Upper lobe of left lung (tissue), 6 donors: Measurements from ENCODE around the gene KCNH1. TPM values are rescaled to one million over a fixed set of nuclear protein-coding genes. Genes with fewer than 3 reads are reported as not detected.

Experiments
- ATAC-seq, 2 donors: fragments of 200-7000 bp; cut with Tn5 transposase; one replicate each; pipeline ENCODE4 v1.9.1; 2022; ENCODE audit warnings: mild to moderate bottlenecking in 2 of 2, moderate library complexity in 2 of 2; ENCODE audit not compliant: low FRiP score in 2 of 2
- DNase-seq, 2 donors: peaks; one replicate each; pipeline ENCODE4 v3.0.0-alpha.2; 2019 to 2020
- H3K27ac ChIP-seq, 4 donors: fragments of 200-600 bp; sonication (generic); one replicate each; pipeline ENCODE4 v1.5.1; 2016 to 2019
- H3K27me3 ChIP-seq, 4 donors: fragments of 200-600 bp; sonication (generic); one replicate each; pipeline ENCODE4 v1.5.1; 2017 to 2019
- H3K36me3 ChIP-seq, 4 donors: fragments of 200-600 bp; sonication (generic); one replicate each; pipeline ENCODE4 v1.5.1; 2016 to 2019
- H3K4me1 ChIP-seq, 4 donors: fragments of 200-600 bp; sonication (generic); one replicate each; pipeline ENCODE4 v1.5.1; 2018 to 2019
- H3K4me3 ChIP-seq, 4 donors: fragments of 200-600 bp; sonication (generic); one replicate each; pipeline ENCODE4 v1.5.1; 2017 to 2019; ENCODE audit warnings: mild to moderate bottlenecking in 2 of 4, moderate library complexity in 1 of 4
- H3K9me3 ChIP-seq, 4 donors: fragments of 200-600 bp; sonication (generic); one replicate each; pipeline ENCODE4 v1.5.1; 2018 to 2019
- CTCF ChIP-seq, 6 experiments: fragments of 450-650 bp in 4 of 6; fragments of 200-600 bp in 2 of 6; sonication (generic) in 2 of 6; IDR thresholded peaks; one replicate each; pipeline ENCODE4 v1.5.1; 2016 to 2019; ENCODE audit warnings: antibody characterized with exemption in 6 of 6
- EP300 ChIP-seq, 4 donors: sonication (generic); formaldehyde crosslinking; IDR thresholded peaks; one replicate each; pipeline ENCODE4 v1.5.1; 2017; ENCODE audit warnings: antibody characterized with exemption in 4 of 4, control low read depth in 2 of 4
- POLR2A ChIP-seq, 4 donors: fragments of 450-650 bp; IDR thresholded peaks; one replicate each; pipeline ENCODE4 v1.5.1; 2016 to 2017; ENCODE audit warnings: antibody characterized with exemption in 4 of 4, mild to moderate bottlenecking in 2 of 4
- POLR2AphosphoS5 ChIP-seq, 2 donors: sonication (generic); formaldehyde crosslinking; IDR thresholded peaks; one replicate each; pipeline ENCODE4 v1.5.1; 2017; ENCODE audit warnings: antibody characterized with exemption in 2 of 2
- WGBS, 2 donors: methylation state at CpG; one replicate each; pipeline ENCODE4 v1.1.5; 2017 to 2018; 5-methylcytosine and 5-hydroxymethylcytosine counted together
- total RNA-seq, 6 donors: library from RNA; depleted of rRNA in 4 of 6; stranded (reverse); fragments of >200 nt in 4 of 6; gene quantifications; one replicate each; pipeline versions ENCODE4 v1.1.0 to v1.2.1, GENCODE V29; 2016 to 2021
- donor health status: DM: no; HTN: no; CAD: no; lungs with moderate emphysema.
- donor health status: DM: no; HTN: yes; CAD: no; lungs with severe emphysema.

The KCNH1 gene
- total RNA-seq, 6 donors from 2014 or later: 0.09 TPM; not detected in 5

GRCh38 chr1:210688512-210689234 lies 445.3 kb downstream of the KCNH1 start:
- H3K4me3 ChIP-seq: no peak overlapping the region
- 83 to 100% methylated on average over 1 of the region's 1 CpG for WGBS, 2 donors
- peak in 1 of 2 donors; percentile 23 for ATAC-seq

DNA sequence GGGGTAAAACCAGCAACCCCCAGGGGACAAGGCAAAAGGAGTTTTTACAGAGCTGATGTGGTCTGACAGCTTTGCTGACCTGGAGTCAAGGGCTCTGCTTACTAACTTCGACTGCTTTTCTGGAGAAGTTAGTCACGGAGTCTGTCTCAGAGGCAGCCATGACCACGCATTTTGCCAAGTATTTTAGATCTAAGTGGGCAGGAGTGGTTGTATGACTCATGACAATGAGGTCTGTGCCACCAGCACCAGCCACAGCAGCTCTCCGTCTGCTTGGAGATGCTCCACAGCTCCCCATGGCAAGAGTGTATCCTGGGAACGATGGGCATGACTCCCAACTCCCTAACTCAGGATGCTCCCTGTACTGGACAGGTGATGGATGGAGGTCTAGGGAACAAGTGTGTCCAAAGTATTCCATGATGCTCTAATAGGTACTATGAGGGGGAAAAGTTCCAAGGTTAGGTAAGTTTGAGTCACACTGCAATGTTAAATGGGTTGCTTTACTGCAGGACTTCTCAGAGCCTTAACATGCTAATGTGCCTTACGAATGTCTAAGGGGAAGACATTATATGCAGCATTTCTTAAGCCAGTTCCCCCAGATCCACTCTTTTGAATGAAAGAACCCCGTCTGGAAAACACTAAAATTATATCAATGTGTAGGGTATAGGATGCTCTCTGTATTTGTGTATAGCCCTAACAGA lies 446.2 kb downstream of the KCNH1 start:
- WGBS, 2 donors: 84 to 87% methylated on average over 4 to 7 of the region's 7 CpGs
- no peaks in the 10 kb centered on the region for H3K36me3 ChIP-seq
- peak in 1 of 2 donors; percentile 1 for ATAC-seq
- H3K9me3 ChIP-seq: no peaks in the 10 kb centered on the region
- TF ChIP-seq POLR2AphosphoS5 (IDR thresholded peaks at IDR 0.05) (no peak), POLR2A (IDR thresholded peaks at IDR 0.05) (no peak), CTCF (IDR thresholded peaks at IDR 0.05) (no peak), EP300 (IDR thresholded peaks at IDR 0.05) (no peak)
- H3K27ac ChIP-seq: no peak overlapping the region
- no peaks in the 10 kb centered on the region for H3K4me1 ChIP-seq
- H3K27me3 ChIP-seq: no peaks in the 10 kb centered on the region
- no peak overlapping the region for H3K4me3 ChIP-seq
- DNase-seq: no peak

More at GRCh38 chr1:210688512-210689234, 445.3 kb downstream of the KCNH1 start:
- H3K9me3 ChIP-seq: no peaks in the 10 kb centered on the region
- H3K27ac ChIP-seq: no peak overlapping the region
- no peak for TF ChIP-seq POLR2A (IDR thresholded peaks at IDR 0.05)
- TF ChIP-seq POLR2AphosphoS5 (IDR thresholded peaks at IDR 0.05): no peak
- no peak for TF ChIP-seq CTCF (IDR thresholded peaks at IDR 0.05)
- no peak for TF ChIP-seq EP300 (IDR thresholded peaks at IDR 0.05)
- DNase-seq: no peak
- no peaks in the 10 kb centered on the region for H3K4me1 ChIP-seq
- no peaks in the 10 kb centered on the region for H3K27me3 ChIP-seq
- no peaks in the 10 kb centered on the region for H3K36me3 ChIP-seq

DNA sequence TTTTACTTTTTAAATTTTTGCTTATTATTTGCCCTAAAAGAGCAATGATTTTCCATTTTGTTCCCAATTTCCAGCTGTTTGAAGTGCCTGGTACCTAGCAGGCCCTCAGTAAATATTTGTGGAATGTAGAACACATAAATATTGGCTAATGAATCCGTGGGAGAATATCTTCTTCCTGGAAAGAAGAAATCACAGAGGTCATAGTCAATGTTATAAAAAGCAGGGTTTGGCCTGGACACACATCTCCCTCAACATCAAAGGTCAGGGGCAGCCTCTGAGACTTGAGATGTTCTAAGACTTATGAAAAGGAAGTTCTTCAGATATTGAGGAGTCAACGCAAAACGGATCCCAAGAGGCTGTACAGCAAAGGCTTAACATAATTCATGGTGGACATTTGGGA lies 447.1 kb downstream of the KCNH1 start:
- WGBS, 2 donors: 43 to 45% methylated on average over 3 of the region's 3 CpGs

GRCh38 chr1:210685295-210685650 lies 448.7 kb downstream of the KCNH1 start:
- H3K4me3 ChIP-seq: no peak overlapping the region
- H3K27me3 ChIP-seq: no peaks in the 10 kb centered on the region
- no peaks in the 10 kb centered on the region for H3K9me3 ChIP-seq
- no peaks in the 10 kb centered on the region for H3K36me3 ChIP-seq
- no peaks in the 10 kb centered on the region for H3K4me1 ChIP-seq
- no peak for TF ChIP-seq EP300 (IDR thresholded peaks at IDR 0.05)
- no peak for TF ChIP-seq POLR2A (IDR thresholded peaks at IDR 0.05)
- no peak for TF ChIP-seq POLR2AphosphoS5 (IDR thresholded peaks at IDR 0.05)
- TF ChIP-seq CTCF (IDR thresholded peaks at IDR 0.05): no peak
- H3K27ac ChIP-seq: no peak overlapping the region
- WGBS, 2 donors: 93 to 96% methylated on average over 3 of the region's 3 CpGs
- DNase-seq (no peak), ATAC-seq (no peak)

More for the DNA sequence above, 447.1 kb downstream of the KCNH1 start:
- no peak for ATAC-seq
- Histone ChIP-seq H3K36me3 (no peaks in the 10 kb centered on the region), H3K4me1 (no peaks in the 10 kb centered on the region), H3K4me3 (no peak overlapping the region), H3K9me3 (no peaks in the 10 kb centered on the region), H3K27ac (no peak overlapping the region), H3K27me3 (no peaks in the 10 kb centered on the region)
- DNase-seq: no peak
- no peak for TF ChIP-seq POLR2A (IDR thresholded peaks at IDR 0.05)
- no peak for TF ChIP-seq EP300 (IDR thresholded peaks at IDR 0.05)
- no peak for TF ChIP-seq POLR2AphosphoS5 (IDR thresholded peaks at IDR 0.05)
- TF ChIP-seq CTCF (IDR thresholded peaks at IDR 0.05): no peak
